Endothelial cell (in vitro differentiated cells): Measurements from ENCODE around the gene ACADM. TPM values are rescaled to one million over a fixed set of nuclear protein-coding genes. Genes with fewer than 3 reads are reported as not detected.
"Not testable (repeated sequence)": the region's sequence is repeated elsewhere in the genome, so short reads cannot be mapped to it uniquely, and the experiment has no call there.

Experiments used
- DNase-seq: peaks from one replicate; pipeline ENCODE4 v3.0.0; 2021; ENCODE audit warnings: low spot score
- H3K27ac Mint-ChIP-seq: one replicate; pipeline ENCODE4 v1.8.0; 2021; ENCODE audit warnings: mixed read lengths, inconsistent platforms; ENCODE audit not compliant: unreplicated experiment
- H3K27me3 Mint-ChIP-seq: one replicate; pipeline ENCODE4 v1.8.0; 2021; ENCODE audit warnings: mild to moderate bottlenecking, moderate library complexity, mixed read lengths, inconsistent platforms; ENCODE audit not compliant: unreplicated experiment
- H3K36me3 Mint-ChIP-seq: one replicate; pipeline ENCODE4 v1.8.0; 2021; ENCODE audit warnings: mild to moderate bottlenecking, low read depth, mixed read lengths, inconsistent platforms; ENCODE audit not compliant: unreplicated experiment
- H3K4me1 Mint-ChIP-seq: one replicate; pipeline ENCODE4 v1.8.0; 2021; ENCODE audit warnings: mild to moderate bottlenecking, mixed read lengths, inconsistent platforms; ENCODE audit not compliant: unreplicated experiment
- H3K4me3 Mint-ChIP-seq: one replicate; pipeline ENCODE4 v1.8.0; 2021; ENCODE audit warnings: mild to moderate bottlenecking, mixed read lengths, inconsistent platforms; ENCODE audit not compliant: unreplicated experiment
- H3K9me3 Mint-ChIP-seq: one replicate; pipeline ENCODE4 v1.8.0; 2021; ENCODE audit warnings: mixed read lengths, inconsistent platforms; ENCODE audit not compliant: unreplicated experiment
- CTCF ChIP-seq: fragments of 200-600 bp; sonication (generic); IDR thresholded peaks from one replicate; pipeline ENCODE4 v1.5.0; 2021; ENCODE audit warnings: antibody characterized with exemption; ENCODE audit not compliant: unreplicated experiment
- total RNA-seq: library from RNA; stranded (reverse); fragmentation: NEBNext Ultra II Directional; extraction: Animal tissue kit (Norgen Biotek cat#: 25700); gene quantifications from one replicate; pipeline ENCODE4 v1.2.1, GENCODE V29; 2021; ENCODE audit not compliant: unreplicated experiment

Gene ACADM
- total RNA-seq, 1 donor from 2014 or later, result 53.5 TPM

- no peak for DNase-seq
- TF ChIP-seq CTCF, result no peak
- peaks cover 29% of the 10 kb centered on the region for H3K36me3 Mint-ChIP-seq
- no peak overlapping the region for H3K4me3 Mint-ChIP-seq
- H3K27me3 Mint-ChIP-seq, result peaks cover 1% of the 10 kb centered on the region
- H3K4me1 Mint-ChIP-seq, result no peaks in the 10 kb centered on the region
- no peak overlapping the region for H3K27ac Mint-ChIP-seq
- no peaks in the 10 kb centered on the region for H3K9me3 Mint-ChIP-seq
These were observed 72.7 kb downstream of the ACADM start for GRCh38 chr1:75797273-75797588.

- Mint-ChIP-seq H3K4me1 (no peaks in the 10 kb centered on the region), H3K27me3 (peaks cover 1% of the 10 kb centered on the region), H3K36me3 (peaks cover 26% of the 10 kb centered on the region), H3K27ac (no peak overlapping the region), H3K9me3 (no peaks in the 10 kb centered on the region), H3K4me3 (no peak overlapping the region)
- DNase-seq, result no peak
- no peak for TF ChIP-seq CTCF
These were observed 73.2 kb downstream of the ACADM start for GRCh38 chr1:75797606-75798216.

GRCh38 chr1:75801480-75801879 lies 77.0 kb downstream of the ACADM start:
- not testable (repeated sequence) for H3K9me3 Mint-ChIP-seq, H3K27me3 Mint-ChIP-seq, DNase-seq, H3K36me3 Mint-ChIP-seq, H3K4me3 Mint-ChIP-seq, H3K27ac Mint-ChIP-seq, H3K4me1 Mint-ChIP-seq

- Mint-ChIP-seq H3K4me1 (peaks cover 6% of the 10 kb centered on the region), H3K27me3 (no peaks in the 10 kb centered on the region), H3K36me3 (no peaks in the 10 kb centered on the region), H3K27ac (no peak overlapping the region), H3K9me3 (no peaks in the 10 kb centered on the region), H3K4me3 (no peak overlapping the region)
- no peak for DNase-seq
- TF ChIP-seq CTCF, result no peak
These were observed 84.4 kb downstream of the ACADM start for GRCh38 chr1:75808921-75809320.

GRCh38 chr1:75810113-75810512 lies 85.6 kb downstream of the ACADM start:
- not testable (repeated sequence) for H3K36me3 Mint-ChIP-seq

GRCh38 chr1:75811211-75811981 lies 86.9 kb downstream of the ACADM start:
- H3K27me3 Mint-ChIP-seq, result no peaks in the 10 kb centered on the region
- H3K9me3 Mint-ChIP-seq, result no peaks in the 10 kb centered on the region
- peaks cover 6% of the 10 kb centered on the region for H3K4me1 Mint-ChIP-seq
- TF ChIP-seq CTCF, result no peak
- H3K36me3 Mint-ChIP-seq, result no peaks in the 10 kb centered on the region
- no peak for DNase-seq
- no peak overlapping the region for H3K27ac Mint-ChIP-seq
- no peak overlapping the region for H3K4me3 Mint-ChIP-seq

More at GRCh38 chr1:75810113-75810512, 85.6 kb downstream of the ACADM start:
- DNase-seq, H3K4me1 Mint-ChIP-seq, H3K27ac Mint-ChIP-seq, H3K4me3 Mint-ChIP-seq, H3K27me3 Mint-ChIP-seq, H3K9me3 Mint-ChIP-seq: not testable (repeated sequence)
